ENCODE measurements around the gene MVK.

DNA sequence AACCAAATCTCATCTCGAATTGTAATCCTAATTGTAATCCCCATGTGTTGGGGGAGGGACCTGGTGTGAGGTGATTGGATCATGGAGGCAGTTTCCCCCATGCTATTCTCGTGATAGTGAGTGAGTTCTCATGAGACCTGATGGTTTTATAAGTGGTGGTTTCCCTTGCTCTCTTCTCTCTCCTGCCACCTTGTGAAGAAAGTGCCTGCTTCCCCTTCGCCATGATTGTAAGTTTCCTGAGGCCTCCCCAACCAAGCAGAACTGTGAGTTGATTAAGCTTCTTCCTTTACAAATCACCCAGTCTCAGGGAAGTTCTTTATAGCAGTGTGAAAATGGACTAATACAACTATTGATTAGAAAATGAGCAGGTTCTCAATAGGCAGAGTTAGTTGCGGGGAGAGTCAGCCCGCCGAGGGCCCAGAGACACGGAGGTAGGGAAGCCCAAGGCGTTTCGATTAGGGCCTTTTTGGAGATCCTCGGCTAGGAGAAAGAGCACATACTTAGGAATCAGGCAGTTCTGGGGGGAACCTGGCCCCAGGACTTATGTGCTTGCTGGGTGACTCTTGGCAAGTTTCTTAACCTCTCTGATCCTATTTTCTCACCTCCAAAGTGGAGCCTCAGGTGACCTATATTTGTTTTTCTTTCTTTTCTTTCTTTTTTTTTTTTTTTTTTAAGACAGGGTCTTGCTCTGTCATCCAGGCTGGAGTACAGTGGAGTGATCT is 65.7 kb downstream of the MVK start:
- no peak for TF ChIP-seq POLR2A (IDR thresholded peaks at IDR 0.05)
- TF ChIP-seq, protein P1, sequence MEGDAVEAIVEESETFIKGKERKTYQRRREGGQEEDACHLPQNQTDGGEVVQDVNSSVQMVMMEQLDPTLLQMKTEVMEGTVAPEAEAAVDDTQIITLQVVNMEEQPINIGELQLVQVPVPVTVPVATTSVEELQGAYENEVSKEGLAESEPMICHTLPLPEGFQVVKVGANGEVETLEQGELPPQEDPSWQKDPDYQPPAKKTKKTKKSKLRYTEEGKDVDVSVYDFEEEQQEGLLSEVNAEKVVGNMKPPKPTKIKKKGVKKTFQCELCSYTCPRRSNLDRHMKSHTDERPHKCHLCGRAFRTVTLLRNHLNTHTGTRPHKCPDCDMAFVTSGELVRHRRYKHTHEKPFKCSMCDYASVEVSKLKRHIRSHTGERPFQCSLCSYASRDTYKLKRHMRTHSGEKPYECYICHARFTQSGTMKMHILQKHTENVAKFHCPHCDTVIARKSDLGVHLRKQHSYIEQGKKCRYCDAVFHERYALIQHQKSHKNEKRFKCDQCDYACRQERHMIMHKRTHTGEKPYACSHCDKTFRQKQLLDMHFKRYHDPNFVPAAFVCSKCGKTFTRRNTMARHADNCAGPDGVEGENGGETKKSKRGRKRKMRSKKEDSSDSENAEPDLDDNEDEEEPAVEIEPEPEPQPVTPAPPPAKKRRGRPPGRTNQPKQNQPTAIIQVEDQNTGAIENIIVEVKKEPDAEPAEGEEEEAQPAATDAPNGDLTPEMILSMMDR (IDR thresholded peaks at IDR 0.05 in 4 of 5, conservative IDR thresholded peaks at IDR 0.05 in 1 of 5) = no peak

Measured in gastrocnemius medialis (tissue), 4 donors.